ENCODE measurements around the gene SOX13.
"Not testable (repeated sequence)": the region's sequence is repeated elsewhere in the genome, so short reads cannot be mapped to it uniquely, and the experiment has no call there.

The SOX13 gene

GRCh38 chr1:204085876-204086275 is 13.0 kb downstream of the SOX13 start:
- H3K4me3 ChIP-seq (ENCODE audit: low read depth, low read length): no peak overlapping the region

- no peak overlapping the region for H3K4me3 ChIP-seq (ENCODE audit: low read depth, low read length)
Measured at GRCh38 chr1:204087181-204087892, 14.4 kb downstream of the SOX13 start.

- no peak overlapping the region for H3K4me3 ChIP-seq (ENCODE audit: low read depth, low read length)
Measured at GRCh38 chr1:204087893-204088528, 15.1 kb downstream of the SOX13 start.

- no peak overlapping the region for H3K4me3 ChIP-seq (ENCODE audit: low read depth, low read length)
Measured at GRCh38 chr1:204088596-204088995, 15.7 kb downstream of the SOX13 start.

GRCh38 chr1:204089044-204089751 is 16.3 kb downstream of the SOX13 start:
- H3K4me3 ChIP-seq (ENCODE audit: low read depth, low read length): no peak overlapping the region

- not testable (repeated sequence) for H3K4me3 ChIP-seq (ENCODE audit: low read depth, low read length)
Measured at GRCh38 chr1:204090132-204090531, 17.2 kb downstream of the SOX13 start.

- H3K4me3 ChIP-seq (ENCODE audit: low read depth, low read length): no peak overlapping the region
Measured at GRCh38 chr1:204091066-204091465, 18.2 kb downstream of the SOX13 start.

GRCh38 chr1:204091787-204092312 is 18.9 kb downstream of the SOX13 start:
- no peak overlapping the region for H3K4me3 ChIP-seq (ENCODE audit: low read depth, low read length)

- no peak overlapping the region for H3K4me3 ChIP-seq (ENCODE audit: low read depth, low read length)
Measured at GRCh38 chr1:204092632-204093420, 19.9 kb downstream of the SOX13 start.

GRCh38 chr1:204093421-204093717 is 20.5 kb downstream of the SOX13 start:
- H3K4me3 ChIP-seq (ENCODE audit: low read depth, low read length): no peak overlapping the region

GRCh38 chr1:204093781-204094180 is 20.9 kb downstream of the SOX13 start:
- H3K4me3 ChIP-seq (ENCODE audit: low read depth, low read length): no peak overlapping the region

GRCh38 chr1:204094313-204094729 is 21.4 kb downstream of the SOX13 start:
- no peak overlapping the region for H3K4me3 ChIP-seq (ENCODE audit: low read depth, low read length)

- no peak overlapping the region for H3K4me3 ChIP-seq (ENCODE audit: low read depth, low read length)
Measured at GRCh38 chr1:204094856-204095634, 22.1 kb downstream of the SOX13 start.

GRCh38 chr1:204096931-204097330 is 24.0 kb downstream of the SOX13 start:
- H3K4me3 ChIP-seq (ENCODE audit: low read depth, low read length): no peak overlapping the region

GRCh38 chr1:204098683-204099082 is 25.8 kb downstream of the SOX13 start:
- H3K4me3 ChIP-seq (ENCODE audit: low read depth, low read length): no peak overlapping the region

- not testable (repeated sequence) for H3K4me3 ChIP-seq (ENCODE audit: low read depth, low read length)
Measured at GRCh38 chr1:204099754-204100153, 26.8 kb downstream of the SOX13 start.

GRCh38 chr1:204102029-204102611 is 29.2 kb downstream of the SOX13 start:
- no peak overlapping the region for H3K4me3 ChIP-seq (ENCODE audit: low read depth, low read length)

GRCh38 chr1:204102739-204103430 is 30.0 kb downstream of the SOX13 start:
- no peak overlapping the region for H3K4me3 ChIP-seq (ENCODE audit: low read depth, low read length)

- no peak overlapping the region for H3K4me3 ChIP-seq (ENCODE audit: low read depth, low read length)
Measured at GRCh38 chr1:204103431-204103741, 30.5 kb downstream of the SOX13 start.

All from iPS-11a (cell line).